ENCODE results near the gene STRN.

- TF ChIP-seq CTCF (IDR thresholded peaks at IDR 0.05) = no peak
- no peak for TF ChIP-seq POLR2A (IDR thresholded peaks at IDR 0.05)
These were observed 80.7 kb downstream of the STRN start for GRCh38 chr2:36885605-36886004.
